Endothelial cell of umbilical vein (primary cell): Measurements from ENCODE around the gene SMARCD1. TPM values are rescaled to one million over a fixed set of nuclear protein-coding genes. Genes with fewer than 3 reads are reported as not detected.

ENCODE experiments used
- BruUV-seq: library from RNA; stranded (reverse); fragments of 400-500 nt; replicated peaks from 2 replicates; lab custom pipeline; 2021; lab: Mats Ljungman, UMichigan
- CTCF ChIA-PET: fragments of 300-600, 350-600 bp; sonication (Branson Sonifier 250); formaldehyde crosslinking; loops from one replicate; lab custom pipeline; 2021; ENCODE audit warnings: antibody characterized with exemption, inconsistent platforms; lab: Charles Lee
- POLR2A ChIA-PET: fragments of 300-600, 350-600 bp; sonication (Branson Sonifier 250); formaldehyde crosslinking; loops from one replicate; lab custom pipeline; 2021; ENCODE audit warnings: antibody characterized with exemption, inconsistent platforms; lab: Charles Lee
- DNase-seq: peaks from one replicate; pipeline ENCODE4 v3.0.0-alpha.2; 2011; ENCODE audit warnings: low read depth, low spot score
- FAIRE-seq: peaks from 2 replicates; lab custom pipeline; 2011; peaks lifted over from hg19 to GRCh38; lab: Jason Lieb, UNC
- H2AFZ ChIP-seq: 2 replicates; pipeline ENCODE4 v1.6.0; 2012; ENCODE audit warnings: low read depth, low read length, control low read depth, inconsistent platforms
- H3K27ac ChIP-seq: 2 replicates; pipeline ENCODE4 v1.5.1; 2011; ENCODE audit warnings: low read depth, mild to moderate bottlenecking, control low read depth, low read length, moderate library complexity; ENCODE audit not compliant: insufficient read depth
- H3K27me3 ChIP-seq, 2 experiments: 2 replicates each; pipeline versions ENCODE4 v1.6.0 to v1.6.1; 2011; ENCODE audit warnings: low read length in 2 of 2, mixed read lengths in 1 of 2; ENCODE audit not compliant: control insufficient read depth in 2 of 2, insufficient read depth in 2 of 2
- H3K36me3 ChIP-seq, 2 experiments: 2 replicates in 1 of 2; 3 replicates in 1 of 2; pipeline ENCODE4 v1.5.1; 2011; ENCODE audit warnings: low read length in 2 of 2, mild to moderate bottlenecking in 1 of 2, moderate library complexity in 1 of 2; ENCODE audit not compliant: control insufficient read depth in 2 of 2, insufficient read depth in 2 of 2; ENCODE audit errors: extremely low read depth in 1 of 2
- H3K4me1 ChIP-seq: 3 replicates; pipeline ENCODE4 v1.5.1; 2011; ENCODE audit warnings: mild to moderate bottlenecking, low read length; ENCODE audit not compliant: control insufficient read depth, insufficient read depth; ENCODE audit errors: extremely low read depth
- H3K4me2 ChIP-seq: 2 replicates; pipeline ENCODE4 v1.6.1; 2011; ENCODE audit warnings: low read length, control low read depth, mixed read lengths; ENCODE audit not compliant: insufficient read depth
- H3K4me3 ChIP-seq, 3 experiments: fragments of 200-600 bp in 1 of 3; sonication (generic), shearing (Covaris generic) in 1 of 3; replicated peaks in 1 of 3; 2 replicates each; pipeline ENCODE4 v1.5.1; 2011 to 2016; ENCODE audit warnings: control low read depth in 3 of 3, low read length in 3 of 3, mild to moderate bottlenecking in 2 of 3, inconsistent platforms in 1 of 3, low read depth in 1 of 3, moderate library complexity in 1 of 3; ENCODE audit not compliant: insufficient read depth in 1 of 3
- H3K79me2 ChIP-seq: 2 replicates; pipeline ENCODE4 v1.6.0; 2012; ENCODE audit warnings: low read length, inconsistent platforms; ENCODE audit not compliant: control insufficient read depth, insufficient read depth
- H3K9ac ChIP-seq: replicated peaks from 2 replicates; pipeline ENCODE3; 2011; ENCODE audit warnings: low read length, control low read depth; ENCODE audit not compliant: insufficient read depth; ENCODE audit errors: extremely low read depth
- H3K9me1 ChIP-seq: replicated peaks from 3 replicates; pipeline ENCODE4 v1.6.0; 2011; ENCODE audit warnings: mild to moderate bottlenecking, low read length; ENCODE audit not compliant: control insufficient read depth, insufficient read depth; ENCODE audit errors: extremely low read depth
- H3K9me3 ChIP-seq: replicated peaks from 2 replicates; pipeline ENCODE4 v1.5.1; 2012; ENCODE audit warnings: low read length, inconsistent platforms; ENCODE audit not compliant: control insufficient read depth, insufficient read depth
- H4K20me1 ChIP-seq: replicated peaks from 2 replicates; pipeline ENCODE3; 2011; ENCODE audit warnings: mild to moderate bottlenecking, low read length; ENCODE audit not compliant: control insufficient read depth, insufficient read depth; ENCODE audit errors: extremely low read depth
- EZH2 ChIP-seq: IDR thresholded peaks from 2 replicates; pipeline ENCODE4 v1.6.1; 2012; ENCODE audit warnings: borderline replicate concordance, low read depth, mild to moderate bottlenecking, moderate library complexity, low read length, inconsistent platforms; ENCODE audit not compliant: severe bottlenecking
- FOS ChIP-seq: IDR thresholded peaks from 2 replicates; pipeline ENCODE4 v1.6.1; 2011; ENCODE audit warnings: mild to moderate bottlenecking, low read length, moderate library complexity, borderline replicate concordance; ENCODE audit not compliant: insufficient read depth
- GATA2 ChIP-seq: IDR thresholded peaks from 2 replicates; pipeline ENCODE4 v1.7.0; 2011; ENCODE audit warnings: low read depth, mild to moderate bottlenecking, moderate library complexity, mixed read lengths, low read length; ENCODE audit not compliant: insufficient read length, insufficient read depth
- JUN ChIP-seq: IDR thresholded peaks from 2 replicates; pipeline ENCODE4 v1.6.1; 2011; ENCODE audit warnings: borderline replicate concordance, low read depth; ENCODE audit not compliant: insufficient read length, insufficient read depth
- MAX ChIP-seq: IDR thresholded peaks from 2 replicates; pipeline ENCODE4 v1.6.1; 2011; ENCODE audit not compliant: insufficient read depth, insufficient read length
- MYC ChIP-seq: IDR thresholded peaks from one replicate; pipeline ENCODE4 v1.6.1; 2011; ENCODE audit warnings: mild to moderate bottlenecking, low read depth, low read length
- POLR2A ChIP-seq: IDR thresholded peaks from 2 replicates; pipeline ENCODE4 v1.6.1; 2012; ENCODE audit warnings: low read depth, mild to moderate bottlenecking, control low read depth, low read length
- POLR2AphosphoS5 ChIP-seq: IDR thresholded peaks from 2 replicates; pipeline ENCODE4 v1.6.1; 2012; ENCODE audit warnings: low read depth, mild to moderate bottlenecking, control low read depth, low read length, moderate library complexity; ENCODE audit not compliant: insufficient read depth
- dilution Hi-C: fragments of 300-500 bp; cut with MboI; formaldehyde crosslinking; loops from one replicate; pipeline ENCODE4 v1.15.0; 2019; ENCODE audit warnings: low sequenced_read_pairs; ENCODE audit not compliant: extremely low pct_ligation_motif_present
- intact Hi-C: fragments of 100-400 bp; cut with micrococcal nuclease; formaldehyde crosslinking; loops from one replicate; pipeline ENCODE4 v1.10.0; 2022
- polyA plus RNA-seq, 4 experiments: library from polyadenylated mRNA; depleted of rRNA in 3 of 4; stranded (reverse) in 3 of 4; unstranded in 1 of 4; fragments of >200 nt; gene quantifications; 2 replicates each; pipeline versions ENCODE4 v1.2.1 to v1.2.3, GENCODE V29; 2011 to 2012; ENCODE audit warnings: missing spikeins in 1 of 4
- total RNA-seq: library from RNA; stranded (reverse); gene quantifications from 2 replicates; pipeline ENCODE4 v1.2.3, GENCODE V29; 2021
- TF ChIP-seq, protein P1 (sequence below), 2 donors: IDR thresholded peaks; 1 replicate in 1 of 2; 2 replicates in 1 of 2; pipeline ENCODE4 v1.5.1; 2011; ENCODE audit warnings: low read length in 2 of 2, mild to moderate bottlenecking in 2 of 2, moderate library complexity in 2 of 2, control low read depth in 1 of 2, inconsistent platforms in 1 of 2, low read depth in 1 of 2; ENCODE audit not compliant: insufficient read depth in 1 of 2; ENCODE audit errors: extremely low read depth in 1 of 2

SMARCD1 gene
- total and polyA plus RNA-seq, 2 donors (not counting 3 experiments of a cell fraction or from before 2014, with no cell fraction given) = 86.6 to 94.2 TPM

GRCh38 chr12:50069069-50069468, 16.1 kb upstream of the SMARCD1 start:
- Histone ChIP-seq H3K9me1 (no peaks in the 10 kb centered on the region), H3K4me1 (peaks cover 4% of the 10 kb centered on the region), H3K9ac (no peak overlapping the region), H3K9me3 (no peaks in the 10 kb centered on the region), H3K36me3 (no peaks in the 10 kb centered on the region), H3K4me2 (no peak overlapping the region), H4K20me1 (no peaks in the 10 kb centered on the region), H3K4me3 (no peak overlapping the region), H3K27me3 (peaks cover 13 to 19% of the 10 kb centered on the region in 2 experiments), H3K79me2 (no peaks in the 10 kb centered on the region), H3K27ac (no peak overlapping the region), H2AFZ (no peak overlapping the region)
- intact Hi-C loops = no loop called here
- dilution Hi-C loops = loop anchor here (25.0 kb wide), 1 partner anchor 107 kb away; the partner anchor contains the start of genes AQP2, AQP5 and AQP6
- no peak for TF ChIP-seq MYC
- no peak for TF ChIP-seq FOS
- no peak for TF ChIP-seq EZH2
- no peak for TF ChIP-seq POLR2A
- TF ChIP-seq, protein P1, sequence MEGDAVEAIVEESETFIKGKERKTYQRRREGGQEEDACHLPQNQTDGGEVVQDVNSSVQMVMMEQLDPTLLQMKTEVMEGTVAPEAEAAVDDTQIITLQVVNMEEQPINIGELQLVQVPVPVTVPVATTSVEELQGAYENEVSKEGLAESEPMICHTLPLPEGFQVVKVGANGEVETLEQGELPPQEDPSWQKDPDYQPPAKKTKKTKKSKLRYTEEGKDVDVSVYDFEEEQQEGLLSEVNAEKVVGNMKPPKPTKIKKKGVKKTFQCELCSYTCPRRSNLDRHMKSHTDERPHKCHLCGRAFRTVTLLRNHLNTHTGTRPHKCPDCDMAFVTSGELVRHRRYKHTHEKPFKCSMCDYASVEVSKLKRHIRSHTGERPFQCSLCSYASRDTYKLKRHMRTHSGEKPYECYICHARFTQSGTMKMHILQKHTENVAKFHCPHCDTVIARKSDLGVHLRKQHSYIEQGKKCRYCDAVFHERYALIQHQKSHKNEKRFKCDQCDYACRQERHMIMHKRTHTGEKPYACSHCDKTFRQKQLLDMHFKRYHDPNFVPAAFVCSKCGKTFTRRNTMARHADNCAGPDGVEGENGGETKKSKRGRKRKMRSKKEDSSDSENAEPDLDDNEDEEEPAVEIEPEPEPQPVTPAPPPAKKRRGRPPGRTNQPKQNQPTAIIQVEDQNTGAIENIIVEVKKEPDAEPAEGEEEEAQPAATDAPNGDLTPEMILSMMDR (IDR thresholded peaks at IDR 0.05; ENCODE audit: extremely low read depth in 1 of 2, insufficient read depth in 1 of 2, low read depth in 1 of 2, low read length in 2 of 2) = no peak
- TF ChIP-seq GATA2 = no peak
- TF ChIP-seq POLR2AphosphoS5 = no peak
- no peak for TF ChIP-seq MAX
- TF ChIP-seq JUN = no peak
- no TSS peak for BruUV-seq
- CTCF ChIA-PET = interaction anchor here (0.8 to 12.1 kb wide), 9 partner anchors 9 to 291 kb away, joined by 3 to 317 read pairs (median 15); partner anchors contain the start of gene AQP6
- FAIRE-seq = no peak
- no peak for DNase-seq
- POLR2A ChIA-PET = no interaction called here
